ENCODE measurements around the gene WDR54. TPM values are rescaled to one million over a fixed set of nuclear protein-coding genes. Genes with fewer than 3 reads are reported as not detected.

WDR54 gene
- total RNA-seq, 1 experiment from 2014 or later: 41.0 TPM

GRCh38 chr2:74423231-74424095, 1.9 kb downstream of the WDR54 start:
- DNase-seq (no peak), ATAC-seq (no peak)
- Histone ChIP-seq H3F3A (ENCODE audit: low read length, unreplicated experiment) (no peaks in the 10 kb centered on the region), H2AFZ (ENCODE audit: low read length) (no peak overlapping the region), H3K4me3 (ENCODE audit: low read length) (no peak overlapping the region), H4K20me1 (ENCODE audit: low read length) (no peaks in the 10 kb centered on the region), H3K27me3 (ENCODE audit: low read length) (no peaks in the 10 kb centered on the region), H3K9me2 (replicated peaks; ENCODE audit: low read length) (no peaks in the 10 kb centered on the region), H3K79me2 (ENCODE audit: low read length) (no peaks in the 10 kb centered on the region), H3K9me3 (ENCODE audit: low read length) (no peaks in the 10 kb centered on the region), H3K4me1 (ENCODE audit: insufficient read depth, low read length) (peaks cover 6% of the 10 kb centered on the region; the same call in 1 of the 2 replicates), H3K9ac (ENCODE audit: low read length) (no peak overlapping the region), H3K27ac (ENCODE audit: low read length) (no peak overlapping the region), H3K4me2 (ENCODE audit: low read length) (no peak overlapping the region), H3K36me3 (ENCODE audit: low read depth, low read length) (peaks cover 17% of the 10 kb centered on the region; the same call in 1 of the 2 replicates)
- POLR2A ChIA-PET (ENCODE audit: unreplicated experiment): no interaction called here
- TF ChIP-seq EZH2 (IDR thresholded peaks at IDR 0.05; ENCODE audit: low read length, unreplicated experiment) (no peak), EZH2phosphoT487 (IDR thresholded peaks at IDR 0.05; ENCODE audit: borderline replicate concordance, low read length) (no peak)
- TF ChIP-seq, protein P1, sequence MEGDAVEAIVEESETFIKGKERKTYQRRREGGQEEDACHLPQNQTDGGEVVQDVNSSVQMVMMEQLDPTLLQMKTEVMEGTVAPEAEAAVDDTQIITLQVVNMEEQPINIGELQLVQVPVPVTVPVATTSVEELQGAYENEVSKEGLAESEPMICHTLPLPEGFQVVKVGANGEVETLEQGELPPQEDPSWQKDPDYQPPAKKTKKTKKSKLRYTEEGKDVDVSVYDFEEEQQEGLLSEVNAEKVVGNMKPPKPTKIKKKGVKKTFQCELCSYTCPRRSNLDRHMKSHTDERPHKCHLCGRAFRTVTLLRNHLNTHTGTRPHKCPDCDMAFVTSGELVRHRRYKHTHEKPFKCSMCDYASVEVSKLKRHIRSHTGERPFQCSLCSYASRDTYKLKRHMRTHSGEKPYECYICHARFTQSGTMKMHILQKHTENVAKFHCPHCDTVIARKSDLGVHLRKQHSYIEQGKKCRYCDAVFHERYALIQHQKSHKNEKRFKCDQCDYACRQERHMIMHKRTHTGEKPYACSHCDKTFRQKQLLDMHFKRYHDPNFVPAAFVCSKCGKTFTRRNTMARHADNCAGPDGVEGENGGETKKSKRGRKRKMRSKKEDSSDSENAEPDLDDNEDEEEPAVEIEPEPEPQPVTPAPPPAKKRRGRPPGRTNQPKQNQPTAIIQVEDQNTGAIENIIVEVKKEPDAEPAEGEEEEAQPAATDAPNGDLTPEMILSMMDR (conservative IDR thresholded peaks at IDR 0.05; ENCODE audit: low read depth, low read length): no peak
- BruUV-seq (replicated peaks): no TSS peak
- CTCF ChIA-PET: no interaction called here
- intact Hi-C loops (cut with micrococcal nuclease): no loop called here

GRCh38 chr2:74424139-74424992, 2.8 kb downstream of the WDR54 start:
- H3K27me3 ChIP-seq (ENCODE audit: low read length): no peaks in the 10 kb centered on the region
- no peak overlapping the region for H3K4me3 ChIP-seq (ENCODE audit: low read length)
- no peak for ATAC-seq
- intact Hi-C loops (cut with micrococcal nuclease): no loop called here
- no peaks in the 10 kb centered on the region for H3F3A ChIP-seq (ENCODE audit: low read length, unreplicated experiment)
- no peak overlapping the region for H2AFZ ChIP-seq (ENCODE audit: low read length)
- peaks cover 6% of the 10 kb centered on the region; the same call in 1 of the 2 replicates for H3K4me1 ChIP-seq (ENCODE audit: insufficient read depth, low read length)
- TF ChIP-seq EZH2phosphoT487 (IDR thresholded peaks at IDR 0.05; ENCODE audit: borderline replicate concordance, low read length): no peak
- TF ChIP-seq, protein P1 (conservative IDR thresholded peaks at IDR 0.05; ENCODE audit: low read depth, low read length): no peak
- TF ChIP-seq EZH2 (IDR thresholded peaks at IDR 0.05; ENCODE audit: low read length, unreplicated experiment): no peak
- H3K27ac ChIP-seq (ENCODE audit: low read length): no peak overlapping the region
- no peak overlapping the region for H3K4me2 ChIP-seq (ENCODE audit: low read length)
- BruUV-seq (replicated peaks): no TSS peak
- peak; percentile 11 for DNase-seq
- H3K9me2 ChIP-seq (replicated peaks; ENCODE audit: low read length): no peaks in the 10 kb centered on the region
- POLR2A ChIA-PET (ENCODE audit: unreplicated experiment): no interaction called here
- H3K36me3 ChIP-seq (ENCODE audit: low read depth, low read length): peaks cover 24% of the 10 kb centered on the region; the same call in 1 of the 2 replicates
- no peaks in the 10 kb centered on the region for H4K20me1 ChIP-seq (ENCODE audit: low read length)
- no peaks in the 10 kb centered on the region for H3K79me2 ChIP-seq (ENCODE audit: low read length)
- CTCF ChIA-PET: no interaction called here
- no peak overlapping the region for H3K9ac ChIP-seq (ENCODE audit: low read length)
- no peaks in the 10 kb centered on the region for H3K9me3 ChIP-seq (ENCODE audit: low read length)
